B cell (primary cell): ENCODE results near the gene KCNA4. TPM values are rescaled to one million over a fixed set of nuclear protein-coding genes. Genes with fewer than 3 reads are reported as not detected.

Experiments
- ATAC-seq: fragments of 200-7000 bp; cut with Tn5 transposase; one replicate; pipeline ENCODE4 v1.10.0; 2021; ENCODE audit warnings: low read depth, mild to moderate bottlenecking, moderate number of reproducible peaks, moderate library complexity
- CTCF ChIA-PET: fragments of 350-600 bp; sonication (Branson Sonifier 250); formaldehyde crosslinking; loops from one replicate; lab custom pipeline; 2021; ENCODE audit warnings: antibody characterized with exemption, inconsistent platforms; lab: Charles Lee
- POLR2A ChIA-PET: fragments of 350-600 bp; sonication (Branson Sonifier 250); formaldehyde crosslinking; loops from one replicate; lab custom pipeline; 2021; ENCODE audit warnings: antibody characterized with exemption; lab: Charles Lee
- DNase-seq: peaks from one replicate; pipeline ENCODE4 v3.0.0; 2013
- H2AFZ ChIP-seq: 2 replicates; pipeline ENCODE4 v1.6.1; 2012; ENCODE audit warnings: mild to moderate bottlenecking, low read depth, low read length; ENCODE audit not compliant: insufficient read depth, poor library complexity, severe bottlenecking
- H3K27ac ChIP-seq, 2 donors: 1 replicate in 1 of 2; 2 replicates in 1 of 2; pipeline ENCODE4 v1.5.1; 2012 to 2013; ENCODE audit warnings: low read length in 2 of 2, mild to moderate bottlenecking in 2 of 2, moderate library complexity in 1 of 2
- H3K27me3 ChIP-seq, 4 experiments: fragments of 200-600 bp in 1 of 4; sonication (generic) in 1 of 4; replicated peaks in 1 of 4; 1 replicate in 2 of 4; 2 replicates in 2 of 4; pipeline versions ENCODE4 v1.6.1 to v1.7.0; 2013 to 2016; ENCODE audit warnings: low read length in 3 of 4, mild to moderate bottlenecking in 2 of 4, mixed read lengths in 1 of 4, moderate library complexity in 1 of 4; ENCODE audit not compliant: insufficient read depth in 4 of 4, control insufficient read depth in 3 of 4; ENCODE audit errors: control extremely low read depth in 1 of 4
- H3K36me3 ChIP-seq, 2 experiments: replicated peaks in 1 of 2; 1 replicate in 1 of 2; 2 replicates in 1 of 2; pipeline versions ENCODE4 v1.6.1 to v1.7.1; 2013; ENCODE audit warnings: low read length in 1 of 2; ENCODE audit not compliant: insufficient read depth in 2 of 2, control insufficient read depth in 1 of 2; ENCODE audit errors: control extremely low read depth in 1 of 2, extremely low read depth in 1 of 2
- H3K4me1 ChIP-seq, 2 donors: fragments of 200-600 bp in 1 of 2; sonication (generic) in 1 of 2; 1 replicate in 1 of 2; 2 replicates in 1 of 2; pipeline versions ENCODE4 v1.5.1 to v1.6.1; 2013 to 2017; ENCODE audit warnings: low read length in 2 of 2; ENCODE audit not compliant: control insufficient read depth in 2 of 2, insufficient read depth in 2 of 2
- H3K4me2 ChIP-seq: replicated peaks from 2 replicates; pipeline ENCODE3; 2012; ENCODE audit warnings: mild to moderate bottlenecking, low read depth, low read length; ENCODE audit not compliant: poor library complexity, severe bottlenecking
- H3K4me3 ChIP-seq, 5 experiments: fragments of 200-600 bp in 1 of 5; sonication (generic) in 1 of 5; 1 replicate in 3 of 5; 2 replicates in 2 of 5; pipeline versions ENCODE4 v1.5.1 to v1.7.0; 2011 to 2016; ENCODE audit warnings: low read length in 4 of 5, mild to moderate bottlenecking in 4 of 5, low read depth in 2 of 5, control low read depth in 1 of 5, moderate library complexity in 1 of 5; ENCODE audit not compliant: insufficient read depth in 1 of 5; ENCODE audit errors: control extremely low read depth in 1 of 5, extremely low read depth in 1 of 5
- H3K79me2 ChIP-seq: fragments of 200-600 bp; sonication (generic); one replicate; pipeline ENCODE4 v1.6.0; 2016; ENCODE audit warnings: low read length; ENCODE audit not compliant: control insufficient read depth, insufficient read depth
- H3K9ac ChIP-seq: fragments of 200-600 bp; sonication (generic); 2 replicates; pipeline ENCODE4 v1.6.1; 2017; ENCODE audit warnings: mild to moderate bottlenecking, low read length, moderate library complexity
- H3K9me3 ChIP-seq, 3 donors: one replicate each; pipeline versions ENCODE4 v1.6.1 to v1.7.1; 2013; ENCODE audit warnings: low read length in 2 of 3; ENCODE audit not compliant: control insufficient read depth in 2 of 3, insufficient read depth in 1 of 3; ENCODE audit errors: control extremely low read depth in 1 of 3
- H4K20me1 ChIP-seq: 2 replicates; pipeline ENCODE4 v1.6.0; 2012; ENCODE audit warnings: mild to moderate bottlenecking, low read length; ENCODE audit not compliant: insufficient read depth, control insufficient read depth, poor library complexity, severe bottlenecking
- H3K27ac Mint-ChIP-seq: one replicate; pipeline ENCODE4 v1.8.0; 2021; ENCODE audit warnings: mixed read lengths
- H3K27me3 Mint-ChIP-seq: one replicate; pipeline ENCODE4 v1.8.0; 2021; ENCODE audit warnings: mixed read lengths
- H3K4me1 Mint-ChIP-seq: one replicate; pipeline ENCODE4 v1.8.0; 2021; ENCODE audit warnings: mixed read lengths
- H3K4me3 Mint-ChIP-seq: one replicate; pipeline ENCODE4 v1.8.0; 2021; ENCODE audit warnings: mixed read lengths
- H3K9me3 Mint-ChIP-seq: one replicate; pipeline ENCODE4 v1.8.0; 2022; ENCODE audit warnings: mixed read lengths; ENCODE audit not compliant: insufficient read depth
- CTCF ChIP-seq: fragments of 200-600 bp; IDR thresholded peaks from one replicate; pipeline ENCODE4 v1.8.0; 2022; ENCODE audit warnings: antibody characterized with exemption, mild to moderate bottlenecking
- EZH2 ChIP-seq: IDR thresholded peaks from 2 replicates; pipeline ENCODE4 v1.6.1; 2012; ENCODE audit warnings: borderline replicate concordance, low read depth, mild to moderate bottlenecking, moderate library complexity, low read length; ENCODE audit not compliant: insufficient read depth, poor library complexity, severe bottlenecking
- WGBS: methylation state at CpG from one replicate; pipeline ENCODE4 v1.1.5; 2013; ENCODE audit warnings: missing lambda C conversion rate; ENCODE audit not compliant: insufficient coverage; 5-methylcytosine and 5-hydroxymethylcytosine counted together
- intact Hi-C: fragments of 100-400 bp; cut with micrococcal nuclease; formaldehyde crosslinking; loops from one replicate; pipeline ENCODE4 v1.10.0; 2022
- polyA plus RNA-seq: library from polyadenylated mRNA; depleted of rRNA; stranded (reverse); fragments of >200 nt; gene quantifications from 2 replicates; pipeline ENCODE4 v1.2.3, GENCODE V29; 2012
- total RNA-seq, 2 donors: library from RNA; stranded (reverse); fragments of 120-200 nt in 1 of 2; gene quantifications; 1 replicate in 1 of 2; 2 replicates in 1 of 2; pipeline versions ENCODE4 v1.2.3 to v1.2.4, GENCODE V29; 2013 to 2022

The KCNA4 gene
- total and polyA plus RNA-seq, 2 donors (not counting 1 experiment from before 2014, with no cell fraction given) = not detected

GRCh38 chr11:29962243-29962642 is 54.6 kb downstream of the KCNA4 start:
- ATAC-seq (no peak), DNase-seq (no peak)
- ChIA-PET CTCF (no interaction called here), POLR2A (no interaction called here)
- Histone ChIP-seq H3K27ac (no peak overlapping the region), H3K36me3 (no peaks in the 10 kb centered on the region), H3K9me3 (no peaks in the 10 kb centered on the region), H4K20me1 (no peaks in the 10 kb centered on the region), H3K4me1 (no peaks in the 10 kb centered on the region), H3K27me3 (no peaks in the 10 kb centered on the region), H3K79me2 (no peaks in the 10 kb centered on the region), H3K9ac (no peak overlapping the region), H3K4me2 (no peak overlapping the region), H3K4me3 (no peak overlapping the region), H2AFZ (no peak overlapping the region)
- Mint-ChIP-seq H3K27me3 (no peaks in the 10 kb centered on the region), H3K4me1 (no peaks in the 10 kb centered on the region), H3K4me3 (no peak overlapping the region), H3K9me3 (peaks cover 2% of the 10 kb centered on the region), H3K27ac (no peak overlapping the region)
- WGBS = 71% methylated on average over 2 of the region's 2 CpGs
- intact Hi-C loops = no loop called here
- TF ChIP-seq CTCF (no peak), EZH2 (no peak)

Other genes starting within 250 kb of the KCNA4 start
- gene FSHB, start 214.0 kb upstream of the KCNA4 start, total RNA-seq = not detected in 2 replicates
- gene FSHB, start 214.0 kb upstream of the KCNA4 start, polyA plus RNA-seq = not detected in 2 replicates